Right lobe of liver (tissue), 6 donors: ENCODE data around the gene HPSE2. TPM values are rescaled to one million over a fixed set of nuclear protein-coding genes. Genes with fewer than 3 reads are reported as not detected.

Source experiments
- ATAC-seq, 4 donors: fragments of 200-7000 bp; cut with Tn5 transposase; one replicate each; pipeline ENCODE4 v1.9.1; 2020; ENCODE audit warnings: mild to moderate bottlenecking in 4 of 4, moderate library complexity in 4 of 4
- DNase-seq, 3 donors: peaks; one replicate each; pipeline ENCODE4 v3.0.0-alpha.2; 2020
- H3K27ac ChIP-seq, 3 donors: fragments of 200-600 bp; one replicate each; pipeline ENCODE4 v1.8.0; 2022
- H3K27me3 ChIP-seq, 2 donors: fragments of 200-600 bp; one replicate each; pipeline ENCODE4 v1.8.0; 2022
- H3K36me3 ChIP-seq, 4 donors: fragments of 200-600 bp; sonication (generic) in 1 of 4; one replicate each; pipeline versions ENCODE4 v1.5.1 to v1.8.0; 2017 to 2022; ENCODE audit warnings: control low read depth in 1 of 4
- H3K4me1 ChIP-seq, 4 donors: fragments of 200-600 bp; sonication (generic) in 1 of 4; one replicate each; pipeline versions ENCODE4 v1.5.1 to v1.8.0; 2017 to 2022; ENCODE audit warnings: control low read depth in 1 of 4
- H3K4me3 ChIP-seq, 3 donors: fragments of 200-600 bp; one replicate each; pipeline ENCODE4 v1.8.0; 2022
- H3K9me3 ChIP-seq, 4 donors: fragments of 200-600 bp; sonication (generic) in 1 of 4; one replicate each; pipeline versions ENCODE4 v1.5.1 to v1.8.0; 2017 to 2022; ENCODE audit warnings: control low read depth in 1 of 4
- CTCF ChIP-seq, 4 donors: fragments of 200-600 bp in 3 of 4; fragments of 450-650 bp in 1 of 4; IDR thresholded peaks; one replicate each; pipeline versions ENCODE4 v1.5.1 to v1.8.0; 2016 to 2022; ENCODE audit warnings: antibody characterized with exemption in 4 of 4, mild to moderate bottlenecking in 2 of 4
- POLR2A ChIP-seq: fragments of 450-650 bp; IDR thresholded peaks from one replicate; pipeline ENCODE4 v1.6.1; 2017; ENCODE audit warnings: antibody characterized with exemption, mild to moderate bottlenecking
- WGBS: methylation state at CpG from one replicate; pipeline ENCODE4 v1.1.6; 2018; ENCODE audit warnings: low coverage, low lambda C conversion rate; ENCODE audit not compliant: insufficient coverage; ENCODE audit errors: missing lambda C conversion rate; 5-methylcytosine and 5-hydroxymethylcytosine counted together
- intact Hi-C, 2 donors: fragments of 100-400 bp; cut with DNase I; formaldehyde crosslinking; loops; one replicate each; pipeline versions ENCODE4 v1.11.2 to v1.14.1; 2022
- total RNA-seq, 6 experiments: library from RNA; depleted of rRNA in 2 of 6; stranded (reverse); fragments of >200 nt in 2 of 6; fragmentation: NEBNext Ultra II Directional in 3 of 6; extraction: Animal tissue kit (Norgen Biotek cat#: 25700) in 3 of 6; gene quantifications; one replicate each; pipeline versions ENCODE4 v1.1.0 to v1.2.4, GENCODE V29; 2016 to 2023
- donor health status: DM: no; HTN: yes; CAD: no.
- donor health status: DM: no; HTN: no; CAD: no.
- donor health status: DM: no; HTN: no; CAD: no.
- donor health status: DM: no; HTN: yes; CAD: no.
- donor health status: DM: no; HTN: yes; CAD: no.

Gene HPSE2
- total RNA-seq, 6 experiments from 2014 or later = not detected

- no peak overlapping the region for H3K4me3 ChIP-seq
- H3K27ac ChIP-seq = no peak overlapping the region
- no peaks in the 10 kb centered on the region for H3K36me3 ChIP-seq
- no peak for TF ChIP-seq CTCF (IDR thresholded peaks at IDR 0.05)
- no peak for TF ChIP-seq POLR2A
- DNase-seq = no peak
- no peaks in the 10 kb centered on the region for H3K27me3 ChIP-seq
- intact Hi-C loops = no loop called here
- H3K9me3 ChIP-seq = no peaks in the 10 kb centered on the region
- no peak for ATAC-seq
- no peaks in the 10 kb centered on the region for H3K4me1 ChIP-seq
These were observed 598.7 kb downstream of the HPSE2 start for GRCh38 chr10:98636921-98637329.

GRCh38 chr10:98632456-98633150, 603.0 kb downstream of the HPSE2 start:
- DNase-seq = no peak
- Histone ChIP-seq H3K4me1 (no peaks in the 10 kb centered on the region), H3K9me3 (no peaks in the 10 kb centered on the region), H3K36me3 (no peaks in the 10 kb centered on the region), H3K27me3 (no peaks in the 10 kb centered on the region), H3K27ac (no peak overlapping the region), H3K4me3 (no peak overlapping the region)
- TF ChIP-seq CTCF (IDR thresholded peaks at IDR 0.05) = no peak
- no peak for TF ChIP-seq POLR2A
- WGBS = 36% methylated on average over 7 of the region's 7 CpGs
- intact Hi-C loops = no loop called here
- ATAC-seq = no peak

GRCh38 chr10:98628206-98628605, 607.4 kb downstream of the HPSE2 start:
- ATAC-seq = no peak
- intact Hi-C loops = no loop called here
- no peak for DNase-seq
- Histone ChIP-seq H3K27ac (no peak overlapping the region), H3K4me1 (no peaks in the 10 kb centered on the region), H3K27me3 (no peaks in the 10 kb centered on the region), H3K4me3 (no peak overlapping the region), H3K9me3 (no peaks in the 10 kb centered on the region), H3K36me3 (no peaks in the 10 kb centered on the region)
- WGBS = 40% methylated on average over 1 of the region's 1 CpG
- TF ChIP-seq CTCF (IDR thresholded peaks at IDR 0.05) (no peak), POLR2A (no peak)

DNA sequence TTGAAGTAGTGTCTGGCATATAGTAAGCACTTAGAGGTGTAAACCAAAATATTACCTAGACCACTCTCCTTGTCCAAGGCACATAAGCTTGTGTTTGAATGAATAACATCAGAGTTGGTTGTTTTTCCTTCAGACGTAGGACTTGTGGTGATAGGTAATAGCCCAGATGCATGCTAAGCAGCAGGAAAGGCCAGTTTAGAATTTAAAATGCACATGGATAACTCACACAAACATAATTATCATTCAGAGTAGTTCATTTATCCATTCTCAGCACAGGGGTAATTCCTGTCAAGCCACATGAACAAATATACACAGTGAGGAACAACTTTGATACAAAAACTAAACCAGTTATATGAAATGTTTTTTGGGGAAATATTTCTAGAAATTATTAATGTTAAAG, 607.9 kb downstream of the HPSE2 start:
- WGBS = 50% methylated on average over 1 of the region's 1 CpG
- intact Hi-C loops = no loop called here
- ATAC-seq (no peak), DNase-seq (no peak)
- no peaks in the 10 kb centered on the region for H3K4me1 ChIP-seq
- TF ChIP-seq POLR2A = no peak
- TF ChIP-seq CTCF (IDR thresholded peaks at IDR 0.05) = no peak
- no peaks in the 10 kb centered on the region for H3K36me3 ChIP-seq
- H3K4me3 ChIP-seq = no peak overlapping the region
- H3K9me3 ChIP-seq = no peaks in the 10 kb centered on the region
- no peaks in the 10 kb centered on the region for H3K27me3 ChIP-seq
- no peak overlapping the region for H3K27ac ChIP-seq

DNA sequence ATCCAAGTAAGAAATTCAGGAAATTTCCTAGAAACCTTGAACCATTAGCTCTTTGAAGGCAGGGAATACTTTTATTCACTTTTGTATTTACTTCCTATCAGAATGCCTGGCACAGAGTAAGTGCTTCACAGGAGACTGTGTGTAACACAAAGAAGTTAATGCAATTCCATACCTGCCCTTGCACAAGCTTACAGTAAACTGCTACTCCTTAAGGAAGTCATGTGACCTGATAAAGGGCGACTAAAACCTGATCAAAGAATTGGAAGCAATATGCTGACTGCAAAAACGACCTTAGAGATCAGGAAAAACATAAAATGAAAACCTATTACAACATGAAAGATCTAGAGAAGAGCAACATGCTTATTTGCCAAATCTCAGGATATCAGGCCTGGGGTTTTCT, 610.7 kb downstream of the HPSE2 start:
- H3K4me1 ChIP-seq = no peaks in the 10 kb centered on the region
- WGBS = 27% methylated on average over 2 of the region's 2 CpGs
- ATAC-seq (no peak), DNase-seq (no peak)
- H3K9me3 ChIP-seq = no peaks in the 10 kb centered on the region
- TF ChIP-seq POLR2A = no peak
- no peak for TF ChIP-seq CTCF (IDR thresholded peaks at IDR 0.05)
- intact Hi-C loops = no loop called here
- no peaks in the 10 kb centered on the region for H3K27me3 ChIP-seq
- H3K4me3 ChIP-seq = no peak overlapping the region
- no peak overlapping the region for H3K27ac ChIP-seq
- no peaks in the 10 kb centered on the region for H3K36me3 ChIP-seq
